Measurements from ENCODE around the gene TACR2.

The TACR2 gene

DNA sequence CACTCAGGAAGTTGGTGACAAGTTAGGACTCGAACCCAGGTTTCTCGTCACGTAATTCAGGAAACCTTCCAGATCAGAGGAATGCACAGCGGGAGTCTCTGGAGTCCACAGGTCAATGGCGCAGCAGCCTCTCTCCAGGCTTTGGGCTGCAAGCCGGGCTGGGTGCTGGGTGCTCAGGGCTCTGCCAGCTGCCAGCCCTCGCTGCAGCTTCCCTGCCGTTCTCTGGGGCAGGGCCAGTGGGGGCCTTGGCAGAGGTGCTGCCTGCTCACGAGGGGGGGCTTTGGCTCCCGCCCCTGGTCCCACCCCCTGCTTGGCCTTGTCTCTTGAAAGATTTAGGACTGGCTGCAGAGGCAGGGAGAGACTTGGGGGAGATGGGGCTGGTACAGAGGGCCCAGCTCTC is at the start of gene TACR2:
Gene TACR2, minus strand, starts transcription at position 224 of the 400 bp plus-strand sequence. CDS start 595 bp downstream, outside the sequence.
- DNase-seq = no peak

GRCh38 chr10:69466158-69466490 is 49.4 kb upstream of the TACR2 start:
- no peak for DNase-seq

GRCh38 chr10:69465457-69466157 is 48.9 kb upstream of the TACR2 start:
- no peak for DNase-seq

- no peak for DNase-seq
These were observed 48.2 kb upstream of the TACR2 start for GRCh38 chr10:69464801-69465401.

DNA sequence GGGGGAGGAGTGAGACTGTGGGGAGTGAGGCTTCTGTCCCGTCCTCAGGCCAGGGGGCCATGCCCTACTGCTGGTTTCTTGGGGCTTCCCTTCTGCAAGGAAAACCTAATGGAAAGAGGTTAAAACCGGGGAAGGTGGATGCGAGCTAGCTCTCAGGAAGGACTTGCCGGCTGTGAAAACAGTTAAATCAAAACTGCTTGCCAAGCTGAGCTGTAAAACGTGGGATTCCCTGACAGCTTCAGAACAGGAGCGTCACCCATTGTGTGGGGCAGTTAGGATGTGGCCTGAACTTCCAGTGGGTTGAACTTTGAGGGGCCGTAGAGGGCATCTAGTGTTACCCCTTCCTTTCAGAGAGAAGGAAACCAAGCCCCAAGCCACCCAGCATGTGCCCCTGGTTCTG is 47.7 kb upstream of the TACR2 start:
- DNase-seq = no peak

DNA sequence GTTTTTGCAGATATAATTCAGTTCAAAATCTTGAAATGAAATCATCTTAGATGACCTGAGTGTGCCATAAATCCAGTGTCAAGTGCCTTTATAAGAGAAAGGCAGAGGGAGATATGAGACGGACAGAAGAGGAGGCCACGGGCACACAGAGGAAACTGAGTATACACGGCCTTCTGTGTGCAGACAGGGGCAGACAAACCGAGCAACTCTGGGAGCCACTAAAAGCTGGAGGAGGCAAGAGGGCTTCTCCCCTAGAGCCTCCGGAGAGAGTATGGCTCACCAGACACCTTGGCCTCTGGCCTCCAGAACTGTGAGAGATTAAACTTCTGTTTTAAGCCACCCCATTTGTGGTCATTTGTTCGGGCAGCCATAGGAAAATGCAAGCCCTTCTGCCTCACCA is 47.2 kb upstream of the TACR2 start:
- DNase-seq = no peak

DNA sequence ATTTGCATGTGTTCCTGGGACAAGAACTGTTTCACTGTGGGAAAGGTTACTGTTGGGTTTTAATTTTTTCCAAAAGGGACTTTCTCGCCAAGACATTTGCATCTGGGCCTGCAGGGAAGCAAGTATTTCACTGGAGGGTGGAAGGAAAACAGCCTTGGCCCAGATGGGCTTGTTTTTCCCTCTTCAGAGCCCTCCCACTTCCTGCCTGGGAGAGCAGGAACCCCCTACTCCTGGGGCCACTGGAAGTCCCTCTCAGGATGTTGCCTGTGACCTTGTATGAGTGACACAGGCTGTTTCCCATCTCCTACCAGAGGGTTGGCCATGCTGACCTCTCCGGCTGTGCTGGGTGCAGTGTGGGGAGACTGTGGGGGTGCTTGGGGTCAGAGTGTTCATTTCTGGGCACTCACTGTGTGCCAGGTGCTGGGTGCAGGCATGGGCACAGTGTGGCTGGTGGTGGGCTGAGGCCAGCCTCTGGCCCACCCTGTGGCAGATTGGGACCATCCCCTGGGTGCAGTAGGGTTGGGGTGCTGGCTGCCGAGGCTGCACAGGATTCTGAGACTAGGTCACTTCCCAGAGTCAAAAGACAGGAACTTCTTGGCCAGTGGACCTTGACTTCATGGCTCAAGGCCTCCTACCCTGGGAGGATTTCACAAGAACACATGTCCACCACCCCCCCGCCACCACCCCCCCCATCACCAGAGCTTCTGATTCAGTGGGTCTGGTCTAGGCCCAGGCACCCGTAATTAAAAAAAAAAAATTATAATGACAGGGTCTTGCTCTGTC is 44.7 kb upstream of the TACR2 start:
- no peak for DNase-seq

- DNase-seq = no peak
These were observed 44.0 kb upstream of the TACR2 start for GRCh38 chr10:69460576-69461242.

DNA sequence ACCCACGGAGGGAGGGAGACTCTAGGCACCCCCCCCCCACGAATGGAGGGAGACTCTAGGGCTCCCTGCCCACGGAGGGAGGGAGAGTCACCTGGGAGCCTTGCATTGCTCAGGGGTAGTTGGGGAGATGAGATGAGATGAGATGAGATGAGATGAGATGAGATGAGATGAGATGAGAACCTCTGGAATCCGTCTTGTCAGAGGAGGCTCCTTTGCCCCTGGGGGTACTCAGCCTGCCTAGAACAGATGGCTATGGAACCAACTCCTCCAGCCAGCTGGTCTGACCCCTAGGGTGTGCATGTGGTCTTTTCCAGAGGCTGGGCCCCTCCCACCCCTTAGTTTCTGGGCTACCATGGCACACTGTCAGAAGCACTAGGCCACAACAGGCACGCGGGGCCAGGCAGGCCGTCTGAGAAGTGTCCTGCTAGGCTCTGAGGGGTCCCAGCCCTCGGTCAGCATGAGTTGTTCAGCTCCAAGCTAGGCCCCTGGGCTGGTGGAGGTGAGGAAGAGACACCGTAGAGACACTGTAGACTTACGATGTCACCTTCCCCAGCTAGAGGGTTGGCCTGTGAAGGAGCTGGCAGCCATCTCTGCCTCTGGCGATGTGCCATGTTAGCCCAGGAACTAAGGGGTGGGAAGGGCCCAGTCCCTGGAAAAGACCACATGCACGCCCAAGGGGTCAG is 43.3 kb upstream of the TACR2 start:
- DNase-seq = no peak

- DNase-seq = no peak
These were observed 42.5 kb upstream of the TACR2 start for GRCh38 chr10:69459101-69459790.

DNA sequence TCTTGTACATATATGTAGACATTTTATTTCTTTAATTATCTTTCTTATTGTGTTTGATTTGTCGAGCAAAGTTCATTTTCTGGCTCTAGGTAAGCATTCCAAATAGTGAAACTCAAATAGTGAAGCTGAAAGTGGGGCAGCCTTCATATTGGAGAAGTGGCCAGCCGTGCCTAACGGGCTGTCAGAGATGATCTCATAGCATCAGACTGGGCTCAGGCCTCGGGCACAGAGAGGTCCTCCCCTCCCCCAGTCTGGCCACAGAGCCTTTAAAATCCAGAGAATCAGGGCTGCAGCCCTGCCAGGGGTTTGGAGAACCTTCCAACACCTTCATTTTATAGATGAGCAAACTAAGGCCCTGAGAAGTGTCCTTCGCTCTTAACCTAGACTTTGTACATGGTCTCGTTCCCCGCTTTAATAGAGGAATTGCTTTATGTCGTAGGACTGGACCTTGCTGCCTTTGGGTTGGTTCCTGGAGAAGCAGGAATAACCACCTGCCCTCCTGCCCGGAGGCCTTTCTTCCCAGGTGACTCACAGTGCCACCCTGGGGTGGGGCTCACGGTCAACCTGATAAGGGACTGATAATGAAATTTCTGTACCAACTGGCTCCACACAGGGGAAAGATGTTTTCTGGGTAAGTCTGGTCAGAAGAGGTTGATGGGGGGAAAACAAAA is 41.8 kb upstream of the TACR2 start:
- no peak for DNase-seq

GRCh38 chr10:69457771-69458237 is 41.1 kb upstream of the TACR2 start:
- DNase-seq = no peak

GRCh38 chr10:69456880-69457693 is 40.4 kb upstream of the TACR2 start:
- no peak for DNase-seq

- DNase-seq = no peak
These were observed 38.5 kb upstream of the TACR2 start for GRCh38 chr10:69455006-69455763.

DNA sequence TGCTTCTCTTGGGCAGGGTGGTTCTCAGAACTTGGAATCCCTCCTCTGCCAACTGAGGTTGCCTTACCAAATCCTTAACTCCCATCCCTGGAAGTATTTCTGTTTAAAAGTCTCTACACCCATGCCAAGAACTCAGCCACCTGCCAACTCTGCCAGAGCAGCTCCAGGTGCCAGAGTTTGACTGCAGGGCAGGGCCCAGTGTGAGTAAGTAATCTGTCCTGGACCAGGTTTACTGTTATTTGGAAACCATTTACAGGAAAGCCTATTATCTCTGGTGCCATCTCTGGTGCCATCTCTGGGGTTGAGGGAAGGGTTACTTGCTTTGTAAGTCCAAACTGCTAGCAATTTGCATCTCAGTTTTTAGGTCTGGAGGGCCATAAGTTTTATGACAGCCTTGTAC is 37.1 kb upstream of the TACR2 start:
- no peak for DNase-seq

DNA sequence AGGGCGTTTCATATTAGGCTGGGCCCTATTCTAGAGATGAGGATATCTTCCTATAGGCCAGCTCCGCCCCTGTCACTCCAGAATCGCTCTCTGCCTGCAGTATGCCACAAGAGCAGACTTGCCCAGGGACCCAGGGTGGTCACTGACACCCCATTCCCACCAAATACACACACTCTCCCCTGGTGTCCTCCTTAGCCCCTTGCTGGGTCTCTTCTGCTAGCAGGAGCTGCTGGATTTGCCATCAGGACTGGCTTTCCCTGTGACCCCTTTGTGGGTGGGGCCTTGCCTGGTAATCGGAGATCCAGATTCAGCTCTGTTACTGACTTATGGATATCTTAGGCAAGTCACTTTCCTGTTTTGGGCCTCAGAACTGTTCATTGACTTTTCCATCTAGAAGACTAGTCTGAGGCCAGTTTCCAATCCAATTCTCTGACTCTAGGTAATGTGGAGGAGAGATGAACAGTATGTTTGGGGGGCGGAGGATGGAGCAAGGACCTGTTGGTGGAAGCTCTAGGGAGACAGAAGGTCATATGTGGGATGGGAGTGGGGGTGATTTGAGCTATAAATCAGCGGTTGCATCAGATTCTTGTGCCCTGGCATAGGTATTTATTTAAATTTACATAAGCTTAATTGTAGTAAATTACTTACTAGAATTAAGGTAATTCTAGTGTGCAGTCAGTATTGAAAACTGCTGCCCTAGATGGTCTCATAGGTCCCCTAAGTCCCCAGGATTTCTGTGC is 36.1 kb upstream of the TACR2 start:
- no peak for DNase-seq

- DNase-seq = no peak
These were observed 35.1 kb upstream of the TACR2 start for GRCh38 chr10:69451784-69452251.

DNA sequence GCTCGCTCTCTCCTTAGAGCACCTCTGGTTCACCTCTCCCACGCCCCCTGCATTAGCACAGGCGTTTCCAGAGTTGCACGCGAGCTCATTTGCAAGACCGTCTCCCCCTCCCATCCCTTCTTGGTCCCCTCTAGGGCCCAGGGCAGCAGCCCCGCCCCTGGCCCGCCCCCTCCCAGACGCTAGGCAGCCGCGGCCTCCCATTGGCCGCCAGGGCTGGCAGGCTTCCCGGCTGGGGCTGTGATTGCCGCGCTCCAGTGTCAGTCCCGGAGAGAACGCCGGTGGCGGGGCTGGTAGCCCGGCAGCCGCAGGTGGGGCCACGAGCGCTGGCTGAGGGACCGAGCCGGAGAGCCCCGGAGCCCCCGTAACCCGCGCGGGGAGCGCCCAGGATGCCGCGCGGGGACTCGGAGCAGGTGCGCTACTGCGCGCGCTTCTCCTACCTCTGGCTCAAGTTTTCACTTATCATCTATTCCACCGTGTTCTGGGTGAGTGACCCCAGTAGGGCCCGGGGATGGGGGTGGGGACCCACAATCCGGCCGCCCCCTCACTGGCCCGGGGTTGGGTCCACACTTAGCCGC is 34.6 kb upstream of the TACR2 start, which contains the start of gene TSPAN15:
Gene TSPAN15, plus strand, starts transcription at position 257 of the 575 bp plus-strand sequence. Its CDS starts 130 bp downstream, at position 387.
- DNase-seq = peak; percentile 71 to 73
